Thoracic aorta (tissue), 2 donors: Measurements from ENCODE around the gene ALPK3. TPM values are rescaled to one million over a fixed set of nuclear protein-coding genes. Genes with fewer than 3 reads are reported as not detected.

Experiments used
- ATAC-seq: fragments of 150-250 bp; one replicate; pipeline ENCODE4 v1.8.0; 2017; ENCODE audit warnings: low read depth; ENCODE audit not compliant: insufficient number of reproducible peaks, low FRiP score
- DNase-seq: peaks from one replicate; pipeline ENCODE4 v3.0.0-alpha.2; 2020; ENCODE audit warnings: low spot score
- H3K27ac ChIP-seq, 2 donors: fragments of 200-600 bp; sonication (generic); 1 replicate in 1 of 2; 2 replicates in 1 of 2; pipeline ENCODE4 v1.5.1; 2016; ENCODE audit warnings: mild to moderate bottlenecking in 2 of 2, moderate library complexity in 2 of 2
- H3K27me3 ChIP-seq: fragments of 200-600 bp; sonication (generic); replicated peaks from 2 replicates; pipeline ENCODE4 v1.6.0; 2016; ENCODE audit warnings: mild to moderate bottlenecking; ENCODE audit not compliant: insufficient read depth
- H3K36me3 ChIP-seq: fragments of 200-600 bp; sonication (generic); one replicate; pipeline ENCODE4 v1.5.1; 2016
- H3K4me1 ChIP-seq, 2 donors: fragments of 200-600 bp; sonication (generic); 1 replicate in 1 of 2; 2 replicates in 1 of 2; pipeline versions ENCODE4 v1.5.1 to v1.6.0; 2016; ENCODE audit warnings: low read depth in 2 of 2, mild to moderate bottlenecking in 1 of 2; ENCODE audit not compliant: control insufficient read depth in 1 of 2
- H3K4me3 ChIP-seq: fragments of 200-600 bp; sonication (generic); 2 replicates; pipeline ENCODE4 v1.5.1; 2016; ENCODE audit warnings: mild to moderate bottlenecking
- H3K9me3 ChIP-seq: fragments of 200-600 bp; sonication (generic); 2 replicates; pipeline ENCODE4 v1.5.1; 2016
- CTCF ChIP-seq: fragments of 200-600 bp; sonication (generic); IDR thresholded peaks from one replicate; pipeline ENCODE4 v1.5.1; 2019; ENCODE audit warnings: antibody characterized with exemption
- total RNA-seq, 2 donors: library from RNA; depleted of rRNA; stranded (reverse); fragments of >200 nt; gene quantifications; one replicate each; pipeline versions ENCODE4 v1.1.0 to v1.2.3, GENCODE V29; 2016

The ALPK3 gene
- total RNA-seq, 2 donors from 2014 or later: 56.9 to 81.1 TPM

DNA sequence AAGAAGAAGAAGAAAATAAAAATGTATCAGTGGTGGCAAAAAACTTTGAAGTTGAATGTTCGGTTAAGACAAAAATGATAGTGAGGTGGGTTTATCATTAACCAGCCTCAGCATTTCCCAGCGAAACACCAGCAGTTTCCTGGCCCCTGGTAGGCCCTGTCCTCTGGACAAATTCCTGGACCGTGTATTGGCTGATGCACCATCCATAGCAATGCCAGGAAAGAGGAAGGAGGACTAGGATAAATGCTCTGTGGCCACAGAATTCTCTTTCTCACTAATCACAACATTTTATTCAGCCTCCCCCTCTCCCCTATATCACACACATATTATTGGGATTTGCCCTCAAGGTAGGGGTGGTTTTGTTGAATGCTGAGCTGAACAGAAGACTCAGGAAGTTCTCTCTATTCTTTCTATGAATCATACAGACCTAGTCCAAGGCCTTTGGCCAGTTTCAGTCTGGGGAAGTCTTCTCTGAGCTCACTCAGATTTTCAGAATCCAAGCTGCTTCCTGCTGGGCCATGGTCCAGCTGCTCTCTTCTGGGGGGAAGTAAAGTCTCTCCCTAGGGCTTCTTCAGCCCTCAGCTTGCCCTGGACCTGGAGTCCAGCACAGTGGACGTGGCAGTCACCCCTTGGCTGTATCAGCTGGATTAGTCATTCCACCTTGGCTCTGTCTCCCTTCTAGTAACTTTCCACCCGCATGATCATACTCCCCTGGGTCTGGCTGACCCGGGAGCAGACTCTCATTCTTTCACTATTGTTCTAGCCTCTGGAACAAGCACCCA lies 94.9 kb downstream of the ALPK3 start:
- Histone ChIP-seq H3K9me3 (no peaks in the 10 kb centered on the region), H3K36me3 (no peaks in the 10 kb centered on the region), H3K27me3 (no peaks in the 10 kb centered on the region), H3K27ac (peak overlapping the region; percentile 95 to 97), H3K4me3 (peak overlapping the region; percentile 27), H3K4me1 (peaks cover 45 to 80% of the 10 kb centered on the region in 2 donors)
- DNase-seq (peak; percentile 83), ATAC-seq (peak; percentile 84)
- TF ChIP-seq CTCF: no peak

GRCh38 chr15:84913360-84913723 lies 96.2 kb downstream of the ALPK3 start:
- ATAC-seq (no peak), DNase-seq (no peak)
- Histone ChIP-seq H3K9me3 (no peaks in the 10 kb centered on the region), H3K27me3 (no peaks in the 10 kb centered on the region), H3K4me3 (no peak overlapping the region), H3K4me1 (peaks cover 45 to 84% of the 10 kb centered on the region in 2 donors), H3K36me3 (no peaks in the 10 kb centered on the region), H3K27ac (peak overlapping the region; percentile 95 to 97)
- TF ChIP-seq CTCF: no peak

GRCh38 chr15:84914351-84914750 lies 97.2 kb downstream of the ALPK3 start:
- TF ChIP-seq CTCF: no peak
- Histone ChIP-seq H3K27me3 (no peaks in the 10 kb centered on the region), H3K36me3 (no peaks in the 10 kb centered on the region), H3K27ac (peak overlapping the region; percentile 95 to 97), H3K4me1 (peaks cover 45 to 76% of the 10 kb centered on the region in 2 donors), H3K4me3 (no peak overlapping the region), H3K9me3 (no peaks in the 10 kb centered on the region)
- ATAC-seq (no peak), DNase-seq (no peak)

DNA sequence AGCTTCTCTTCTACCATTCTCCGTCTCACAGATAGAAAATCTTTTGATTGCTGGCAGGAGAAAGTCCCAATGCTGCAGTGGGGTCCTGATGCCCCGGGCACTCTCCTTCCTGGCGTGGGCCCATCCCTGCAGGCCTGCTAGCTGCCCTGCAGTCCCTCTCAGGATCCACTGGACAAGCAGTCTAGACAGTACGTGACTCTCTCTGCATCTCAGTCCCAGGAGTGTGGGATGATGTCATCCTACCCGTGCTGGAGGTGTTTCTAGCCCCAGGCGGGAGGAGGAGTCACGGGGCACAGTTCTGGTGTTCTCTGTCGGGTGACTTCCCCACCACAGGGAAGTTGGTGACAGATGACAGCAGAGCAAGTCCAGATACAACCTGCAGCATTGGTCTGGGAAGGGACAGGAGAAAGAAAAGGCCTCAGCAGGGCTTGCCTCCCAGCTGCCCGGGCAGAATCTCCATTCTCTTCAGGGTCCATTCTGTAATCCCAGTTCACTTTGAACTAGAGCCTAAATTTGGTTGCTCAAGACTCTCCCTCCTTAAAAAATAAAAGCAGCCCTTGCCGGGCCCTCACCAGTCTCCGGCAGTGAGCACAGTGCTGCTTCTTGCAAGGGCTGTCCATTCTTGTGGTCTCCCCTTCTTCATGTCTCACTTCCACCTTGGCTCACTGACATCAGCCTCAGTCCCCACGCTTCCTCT lies 97.9 kb downstream of the ALPK3 start:
- Histone ChIP-seq H3K36me3 (no peaks in the 10 kb centered on the region), H3K4me1 (peaks cover 45 to 69% of the 10 kb centered on the region in 2 donors), H3K4me3 (peak overlapping the region; percentile 19), H3K27ac (peak overlapping the region; percentile 95 to 97), H3K9me3 (no peaks in the 10 kb centered on the region), H3K27me3 (no peaks in the 10 kb centered on the region)
- peak; percentile 78 for ATAC-seq
- TF ChIP-seq CTCF: no peak
- DNase-seq: peak; percentile 84

- peaks cover 45 to 64% of the 10 kb centered on the region in 2 donors for H3K4me1 ChIP-seq
- no peaks in the 10 kb centered on the region for H3K27me3 ChIP-seq
- H3K27ac ChIP-seq: peak overlapping the region; percentile 95 to 97
- H3K36me3 ChIP-seq: no peaks in the 10 kb centered on the region
- DNase-seq (no peak), ATAC-seq (no peak)
- peak overlapping the region; percentile 19 for H3K4me3 ChIP-seq
- no peaks in the 10 kb centered on the region for H3K9me3 ChIP-seq
- TF ChIP-seq CTCF: no peak
Measured at GRCh38 chr15:84915606-84915958, 98.4 kb downstream of the ALPK3 start.
